ENCODE measurements around the gene PPP2R2C. TPM values are rescaled to one million over a fixed set of nuclear protein-coding genes. Genes with fewer than 3 reads are reported as not detected.

PPP2R2C gene
- total RNA-seq, 2 donors from 2014 or later = not detected

GRCh38 chr4:6366581-6366980 is 105.8 kb downstream of the PPP2R2C start:
- Mint-ChIP-seq H3K27ac (no peak overlapping the region), H3K9me3 (peaks cover 0 to 3% of the 10 kb centered on the region in 2 donors), H3K4me3 (no peak overlapping the region), H3K27me3 (ENCODE audit: low read depth) (peaks cover 5% of the 10 kb centered on the region), H3K4me1 (ENCODE audit: low read depth) (no peaks in the 10 kb centered on the region), H3K36me3 (ENCODE audit: insufficient read depth in 2 of 2) (no peaks in the 10 kb centered on the region)
- ATAC-seq (replicated peaks in 1 of 2) (no peak), DNase-seq (no peak)

GRCh38 chr4:6365545-6366086 is 106.8 kb downstream of the PPP2R2C start:
- ATAC-seq (replicated peaks in 1 of 2) (no peak), DNase-seq (no peak)
- Mint-ChIP-seq H3K27ac (no peak overlapping the region), H3K4me3 (no peak overlapping the region), H3K4me1 (ENCODE audit: low read depth) (no peaks in the 10 kb centered on the region), H3K27me3 (ENCODE audit: low read depth) (peaks cover 5% of the 10 kb centered on the region), H3K36me3 (ENCODE audit: insufficient read depth in 2 of 2) (no peaks in the 10 kb centered on the region), H3K9me3 (peaks cover 0 to 3% of the 10 kb centered on the region in 2 donors)

GRCh38 chr4:6364581-6364980 is 107.8 kb downstream of the PPP2R2C start:
- Mint-ChIP-seq H3K27ac (no peak overlapping the region), H3K9me3 (peaks cover 0 to 3% of the 10 kb centered on the region in 2 donors), H3K27me3 (ENCODE audit: low read depth) (peaks cover 5% of the 10 kb centered on the region), H3K36me3 (ENCODE audit: insufficient read depth in 2 of 2) (no peaks in the 10 kb centered on the region), H3K4me3 (no peak overlapping the region), H3K4me1 (ENCODE audit: low read depth) (no peaks in the 10 kb centered on the region)
- ATAC-seq (replicated peaks in 1 of 2) (no peak), DNase-seq (no peak)

GRCh38 chr4:6364146-6364545 is 108.3 kb downstream of the PPP2R2C start:
- no peak for DNase-seq
- Mint-ChIP-seq H3K4me1 (ENCODE audit: low read depth) (no peaks in the 10 kb centered on the region), H3K4me3 (no peak overlapping the region), H3K36me3 (ENCODE audit: insufficient read depth in 2 of 2) (no peaks in the 10 kb centered on the region), H3K27me3 (ENCODE audit: low read depth) (peaks cover 5% of the 10 kb centered on the region), H3K9me3 (peaks cover 0 to 3% of the 10 kb centered on the region in 2 donors), H3K27ac (no peak overlapping the region)
- no peak for ATAC-seq (replicated peaks in 1 of 2)

GRCh38 chr4:6362896-6363295 is 109.5 kb downstream of the PPP2R2C start:
- Mint-ChIP-seq H3K27me3 (ENCODE audit: low read depth) (peaks cover 5% of the 10 kb centered on the region), H3K4me1 (ENCODE audit: low read depth) (no peaks in the 10 kb centered on the region), H3K9me3 (peaks cover 0 to 3% of the 10 kb centered on the region in 2 donors), H3K4me3 (no peak overlapping the region), H3K27ac (no peak overlapping the region), H3K36me3 (ENCODE audit: insufficient read depth in 2 of 2) (no peaks in the 10 kb centered on the region)
- no peak for ATAC-seq (replicated peaks in 1 of 2)
- DNase-seq = peak; percentile 5 to 44

- Mint-ChIP-seq H3K9me3 (peaks cover 0 to 3% of the 10 kb centered on the region in 2 donors), H3K27ac (no peak overlapping the region), H3K27me3 (ENCODE audit: low read depth) (peaks cover 5% of the 10 kb centered on the region), H3K36me3 (ENCODE audit: insufficient read depth in 2 of 2) (no peaks in the 10 kb centered on the region), H3K4me3 (no peak overlapping the region), H3K4me1 (ENCODE audit: low read depth) (no peaks in the 10 kb centered on the region)
- ATAC-seq (replicated peaks in 1 of 2) = no peak
- DNase-seq = no peak
Observed at GRCh38 chr4:6362243-6362885, 110.0 kb downstream of the PPP2R2C start.

- Mint-ChIP-seq H3K4me3 (no peak overlapping the region), H3K4me1 (ENCODE audit: low read depth) (no peaks in the 10 kb centered on the region), H3K9me3 (peaks cover 0 to 3% of the 10 kb centered on the region in 2 donors), H3K36me3 (ENCODE audit: insufficient read depth in 2 of 2) (no peaks in the 10 kb centered on the region), H3K27ac (no peak overlapping the region), H3K27me3 (ENCODE audit: low read depth) (peaks cover 5% of the 10 kb centered on the region)
- ATAC-seq (replicated peaks in 1 of 2) (no peak), DNase-seq (no peak)
Observed at GRCh38 chr4:6361076-6361784, 111.2 kb downstream of the PPP2R2C start.

- H3K36me3 Mint-ChIP-seq (ENCODE audit: insufficient read depth in 2 of 2) = no peaks in the 10 kb centered on the region
- no peak overlapping the region for H3K27ac Mint-ChIP-seq
- peaks cover 5% of the 10 kb centered on the region for H3K27me3 Mint-ChIP-seq (ENCODE audit: low read depth)
- peaks cover 0 to 3% of the 10 kb centered on the region in 2 donors for H3K9me3 Mint-ChIP-seq
- DNase-seq (no peak), ATAC-seq (replicated peaks in 1 of 2) (no peak)
- no peaks in the 10 kb centered on the region for H3K4me1 Mint-ChIP-seq (ENCODE audit: low read depth)
- no peak overlapping the region for H3K4me3 Mint-ChIP-seq
Observed at GRCh38 chr4:6360385-6360784, 112.0 kb downstream of the PPP2R2C start.

GRCh38 chr4:6359536-6360308 is 112.7 kb downstream of the PPP2R2C start:
- peaks cover 10% of the 10 kb centered on the region for H3K27me3 Mint-ChIP-seq (ENCODE audit: low read depth)

GRCh38 chr4:6357476-6357875 is 114.9 kb downstream of the PPP2R2C start:
- Mint-ChIP-seq H3K9me3 (no peaks in the 10 kb centered on the region), H3K27me3 (ENCODE audit: low read depth) (peaks cover 18% of the 10 kb centered on the region), H3K27ac (no peak overlapping the region), H3K4me3 (no peak overlapping the region), H3K36me3 (ENCODE audit: insufficient read depth in 2 of 2) (no peaks in the 10 kb centered on the region), H3K4me1 (ENCODE audit: low read depth) (no peaks in the 10 kb centered on the region)
- no peak for ATAC-seq (replicated peaks in 1 of 2)
- no peak for DNase-seq

More at GRCh38 chr4:6359536-6360308, 112.7 kb downstream of the PPP2R2C start:
- DNase-seq (no peak), ATAC-seq (replicated peaks in 1 of 2) (no peak)
- Mint-ChIP-seq H3K9me3 (peaks cover 0 to 3% of the 10 kb centered on the region in 2 donors), H3K4me3 (no peak overlapping the region), H3K4me1 (ENCODE audit: low read depth) (no peaks in the 10 kb centered on the region), H3K36me3 (ENCODE audit: insufficient read depth in 2 of 2) (no peaks in the 10 kb centered on the region), H3K27ac (no peak overlapping the region)

- DNase-seq = no peak
- H3K36me3 Mint-ChIP-seq (ENCODE audit: insufficient read depth in 2 of 2) = no peaks in the 10 kb centered on the region
- no peaks in the 10 kb centered on the region for H3K4me1 Mint-ChIP-seq (ENCODE audit: low read depth)
- peaks cover 21% of the 10 kb centered on the region for H3K27me3 Mint-ChIP-seq (ENCODE audit: low read depth)
- H3K27ac Mint-ChIP-seq = no peak overlapping the region
- ATAC-seq (replicated peaks in 1 of 2) = no peak
- no peak overlapping the region for H3K4me3 Mint-ChIP-seq
- no peaks in the 10 kb centered on the region for H3K9me3 Mint-ChIP-seq
Observed at GRCh38 chr4:6356076-6356560, 116.3 kb downstream of the PPP2R2C start.

GRCh38 chr4:6355052-6355451 is 117.4 kb downstream of the PPP2R2C start:
- no peak overlapping the region for H3K4me3 Mint-ChIP-seq
- no peak overlapping the region for H3K27ac Mint-ChIP-seq
- no peaks in the 10 kb centered on the region for H3K4me1 Mint-ChIP-seq (ENCODE audit: low read depth)
- no peaks in the 10 kb centered on the region for H3K36me3 Mint-ChIP-seq (ENCODE audit: insufficient read depth in 2 of 2)
- DNase-seq (no peak), ATAC-seq (replicated peaks in 1 of 2) (no peak)
- no peaks in the 10 kb centered on the region for H3K9me3 Mint-ChIP-seq
- peaks cover 21% of the 10 kb centered on the region for H3K27me3 Mint-ChIP-seq (ENCODE audit: low read depth)

GRCh38 chr4:6354626-6355025 is 117.8 kb downstream of the PPP2R2C start:
- Mint-ChIP-seq H3K9me3 (no peaks in the 10 kb centered on the region), H3K4me1 (ENCODE audit: low read depth) (no peaks in the 10 kb centered on the region), H3K27me3 (ENCODE audit: low read depth) (peaks cover 21% of the 10 kb centered on the region), H3K4me3 (no peak overlapping the region), H3K36me3 (ENCODE audit: insufficient read depth in 2 of 2) (no peaks in the 10 kb centered on the region), H3K27ac (no peak overlapping the region)
- ATAC-seq (replicated peaks in 1 of 2) (no peak), DNase-seq (no peak)

Measured in activated T-cell treated with anti-CD3 and anti-CD28 coated beads, Interleukin-2, amount 50 U/mL, for 72 hours (primary cell).